Gastroesophageal sphincter (tissue), 4 donors: Measurements from ENCODE around the gene LMAN1L. TPM values are rescaled to one million over a fixed set of nuclear protein-coding genes. Genes with fewer than 3 reads are reported as not detected.
A peak's percentile ranks its signal among the peaks of the same experiment; 100 is the strongest.

Source experiments
- ATAC-seq: fragments of 150-250 bp; one replicate; pipeline ENCODE4 v1.9.1; 2016; ENCODE audit warnings: mild to moderate bottlenecking, moderate library complexity
- H3K27ac ChIP-seq, 4 donors: fragments of 200-600 bp; sonication (generic) in 3 of 4; 1 replicate in 3 of 4; 2 replicates in 1 of 4; pipeline ENCODE4 v1.5.1; 2016 to 2019
- H3K27me3 ChIP-seq: fragments of 200-600 bp; sonication (generic); one replicate; pipeline ENCODE4 v1.5.1; 2019
- H3K36me3 ChIP-seq, 2 donors: fragments of 200-600 bp; sonication (generic); one replicate each; pipeline ENCODE4 v1.5.1; 2019; ENCODE audit warnings: control low read depth in 1 of 2
- H3K4me1 ChIP-seq, 3 donors: fragments of 200-600 bp; sonication (generic); 1 replicate in 2 of 3; 2 replicates in 1 of 3; pipeline ENCODE4 v1.5.1; 2016 to 2019; ENCODE audit warnings: control low read depth in 2 of 3
- H3K4me3 ChIP-seq, 2 donors: fragments of 200-600 bp; sonication (generic); one replicate each; pipeline ENCODE4 v1.5.1; 2019; ENCODE audit warnings: mild to moderate bottlenecking in 1 of 2, moderate library complexity in 1 of 2
- H3K9me3 ChIP-seq, 3 donors: fragments of 200-600 bp; sonication (generic); one replicate each; pipeline ENCODE4 v1.5.1; 2017 to 2019; ENCODE audit warnings: control low read depth in 2 of 3
- EP300 ChIP-seq: sonication (generic); formaldehyde crosslinking; IDR thresholded peaks from one replicate; pipeline ENCODE4 v1.6.1; 2017; ENCODE audit warnings: antibody characterized with exemption, mild to moderate bottlenecking
- POLR2A ChIP-seq, 2 donors: fragments of 450-650 bp; IDR thresholded peaks; one replicate each; pipeline ENCODE4 v1.6.1; 2017; ENCODE audit warnings: antibody characterized with exemption in 2 of 2, mild to moderate bottlenecking in 2 of 2, moderate library complexity in 1 of 2
- POLR2AphosphoS5 ChIP-seq: sonication (generic); formaldehyde crosslinking; IDR thresholded peaks from one replicate; pipeline ENCODE4 v1.6.1; 2017; ENCODE audit warnings: antibody characterized with exemption
- WGBS, 2 donors: methylation state at CpG; one replicate each; pipeline ENCODE4 v1.1.5; 2018; ENCODE audit warnings: low coverage in 1 of 2; 5-methylcytosine and 5-hydroxymethylcytosine counted together
- total RNA-seq, 4 donors: library from RNA; depleted of rRNA; stranded (reverse); fragments of >200 nt; gene quantifications; one replicate each; pipeline ENCODE4 v1.1.0, GENCODE V29; 2016
- TF ChIP-seq, protein P1 (sequence below), 4 experiments: fragments of 200-600 bp in 2 of 4; fragments of 450-650 bp in 2 of 4; sonication (generic) in 1 of 4; IDR thresholded peaks; one replicate each; pipeline ENCODE4 v1.5.1; 2017 to 2019; ENCODE audit warnings: antibody characterized with exemption in 4 of 4, mild to moderate bottlenecking in 2 of 4, moderate library complexity in 2 of 4

Gene LMAN1L
- total RNA-seq, 4 donors from 2014 or later: 0.27 TPM; not detected in 3

DNA sequence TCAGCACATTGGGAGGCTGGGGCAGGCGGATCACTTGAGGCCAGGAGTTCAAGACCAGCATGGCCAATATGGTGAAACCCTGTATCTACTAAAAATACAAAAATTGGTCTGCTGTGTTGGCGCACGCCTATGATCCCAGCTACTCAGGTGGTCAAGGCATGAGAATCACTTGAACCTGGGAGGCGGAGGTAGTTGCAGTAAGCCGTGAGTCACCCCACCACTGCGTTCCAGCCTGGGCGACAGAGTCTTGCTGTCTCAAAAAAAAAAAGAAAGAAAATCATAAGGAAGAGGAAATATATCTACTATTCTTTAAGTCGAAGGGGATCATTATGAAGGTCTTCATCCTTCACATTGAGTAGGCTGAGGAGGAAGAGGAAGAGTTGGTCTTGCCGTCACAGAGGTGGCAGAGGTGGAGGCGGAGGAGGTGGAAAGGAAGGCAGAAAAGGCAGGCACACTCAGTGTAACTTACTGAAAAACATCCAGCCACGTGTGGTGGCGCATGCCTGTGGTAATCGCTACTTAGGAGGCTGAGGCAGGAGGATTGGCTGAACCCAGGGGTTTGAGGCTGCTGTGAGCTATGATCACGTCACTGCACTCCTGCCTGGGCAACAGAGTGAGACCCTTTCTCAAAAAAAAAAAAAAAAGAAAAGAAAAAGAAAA lies 16.5 kb upstream of the LMAN1L start:
- Histone ChIP-seq H3K4me3 (no peak overlapping the region), H3K27me3 (no peaks in the 10 kb centered on the region), H3K36me3 (peaks cover 0 to 38% of the 10 kb centered on the region in 2 donors), H3K27ac (no peak overlapping the region), H3K4me1 (peaks cover 0 to 53% (median 12%) of the 10 kb centered on the region in 3 donors), H3K9me3 (no peaks in the 10 kb centered on the region)
- TF ChIP-seq, protein P1, sequence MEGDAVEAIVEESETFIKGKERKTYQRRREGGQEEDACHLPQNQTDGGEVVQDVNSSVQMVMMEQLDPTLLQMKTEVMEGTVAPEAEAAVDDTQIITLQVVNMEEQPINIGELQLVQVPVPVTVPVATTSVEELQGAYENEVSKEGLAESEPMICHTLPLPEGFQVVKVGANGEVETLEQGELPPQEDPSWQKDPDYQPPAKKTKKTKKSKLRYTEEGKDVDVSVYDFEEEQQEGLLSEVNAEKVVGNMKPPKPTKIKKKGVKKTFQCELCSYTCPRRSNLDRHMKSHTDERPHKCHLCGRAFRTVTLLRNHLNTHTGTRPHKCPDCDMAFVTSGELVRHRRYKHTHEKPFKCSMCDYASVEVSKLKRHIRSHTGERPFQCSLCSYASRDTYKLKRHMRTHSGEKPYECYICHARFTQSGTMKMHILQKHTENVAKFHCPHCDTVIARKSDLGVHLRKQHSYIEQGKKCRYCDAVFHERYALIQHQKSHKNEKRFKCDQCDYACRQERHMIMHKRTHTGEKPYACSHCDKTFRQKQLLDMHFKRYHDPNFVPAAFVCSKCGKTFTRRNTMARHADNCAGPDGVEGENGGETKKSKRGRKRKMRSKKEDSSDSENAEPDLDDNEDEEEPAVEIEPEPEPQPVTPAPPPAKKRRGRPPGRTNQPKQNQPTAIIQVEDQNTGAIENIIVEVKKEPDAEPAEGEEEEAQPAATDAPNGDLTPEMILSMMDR (IDR thresholded peaks at IDR 0.05): no peak
- TF ChIP-seq POLR2AphosphoS5 (no peak), POLR2A (IDR thresholded peaks at IDR 0.05) (no peak), EP300 (no peak)
- ATAC-seq: no peak
- 82 to 95% methylated on average over 6 to 9 of the region's 14 CpGs for WGBS, 2 donors

DNA sequence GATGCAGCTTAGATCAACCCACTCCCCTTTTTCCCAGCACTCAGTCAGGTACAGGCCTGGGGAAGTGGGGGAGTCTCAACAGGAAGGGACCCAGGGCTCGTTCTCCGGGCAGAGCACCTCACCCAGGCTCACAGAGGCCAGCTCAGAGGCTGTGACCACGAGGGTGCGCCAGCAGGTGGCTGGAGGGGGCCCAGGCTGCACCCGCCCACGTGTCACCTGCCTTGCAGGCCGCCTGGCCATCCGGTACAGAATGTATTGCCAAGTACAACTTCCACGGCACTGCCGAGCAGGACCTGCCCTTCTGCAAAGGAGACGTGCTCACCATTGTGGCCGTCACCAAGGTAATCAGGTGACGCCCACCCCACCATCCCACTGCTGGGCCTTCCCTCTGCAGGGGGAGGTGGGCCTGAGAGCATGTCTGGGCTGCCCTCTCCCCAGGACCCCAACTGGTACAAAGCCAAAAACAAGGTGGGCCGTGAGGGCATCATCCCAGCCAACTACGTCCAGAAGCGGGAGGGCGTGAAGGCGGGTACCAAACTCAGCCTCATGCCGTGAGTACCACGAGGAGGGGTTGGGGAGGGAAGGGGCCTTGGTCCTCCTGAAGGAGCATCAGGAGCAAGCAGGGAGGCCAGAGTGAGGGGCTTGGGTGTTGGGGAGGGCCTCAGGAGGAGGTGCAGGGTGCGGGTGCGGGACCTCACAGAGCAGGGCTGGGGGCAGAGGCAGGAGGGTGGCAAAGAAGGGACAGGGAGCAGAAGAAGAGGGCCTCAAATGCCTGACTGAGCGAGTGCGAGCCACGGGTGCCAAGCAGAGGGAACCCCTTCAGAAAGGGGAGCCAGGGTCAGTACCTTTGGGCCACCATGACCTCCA lies 14.0 kb upstream of the LMAN1L start:
- WGBS, 2 donors: 81% methylated on average over 7 of the region's 25 CpGs; no CpG with 5 or more reads in 1 of the 2 donors
- peaks cover 0 to 63% of the 10 kb centered on the region in 2 donors for H3K36me3 ChIP-seq
- no peaks in the 10 kb centered on the region for H3K9me3 ChIP-seq
- no peak for ATAC-seq
- no peaks in the 10 kb centered on the region for H3K27me3 ChIP-seq
- TF ChIP-seq EP300 (no peak), POLR2AphosphoS5 (no peak), POLR2A (IDR thresholded peaks at IDR 0.05) (no peak)
- TF ChIP-seq, protein P1 (IDR thresholded peaks at IDR 0.05): no peak
- H3K4me1 ChIP-seq: peaks cover 0 to 28% (median 8%) of the 10 kb centered on the region in 3 donors
- H3K4me3 ChIP-seq: no peak overlapping the region
- no peak overlapping the region for H3K27ac ChIP-seq

DNA sequence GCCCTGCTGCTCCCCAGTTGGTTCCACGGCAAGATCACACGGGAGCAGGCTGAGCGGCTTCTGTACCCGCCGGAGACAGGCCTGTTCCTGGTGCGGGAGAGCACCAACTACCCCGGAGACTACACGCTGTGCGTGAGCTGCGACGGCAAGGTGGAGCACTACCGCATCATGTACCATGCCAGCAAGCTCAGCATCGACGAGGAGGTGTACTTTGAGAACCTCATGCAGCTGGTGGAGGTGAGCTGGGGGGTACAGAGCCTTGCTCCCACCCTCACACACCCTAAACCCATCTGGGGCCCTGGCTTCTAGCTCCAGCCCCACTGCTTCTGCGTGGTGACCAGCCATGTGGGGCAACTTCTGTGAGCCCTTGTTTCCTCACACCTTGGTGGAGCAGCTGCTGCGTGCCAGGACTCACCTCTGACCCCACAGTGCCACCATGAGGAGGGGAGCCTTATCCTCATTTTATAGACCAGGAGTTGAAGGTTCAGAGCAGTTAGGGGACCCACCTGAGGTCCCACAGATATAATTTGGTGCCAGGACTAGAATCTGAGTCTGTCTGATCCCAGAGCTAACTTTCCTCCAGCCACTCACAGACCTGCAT lies 13.3 kb upstream of the LMAN1L start:
- TF ChIP-seq, protein P1 (IDR thresholded peaks at IDR 0.05): no peak
- TF ChIP-seq POLR2AphosphoS5 (no peak), POLR2A (IDR thresholded peaks at IDR 0.05) (no peak), EP300 (no peak)

DNA sequence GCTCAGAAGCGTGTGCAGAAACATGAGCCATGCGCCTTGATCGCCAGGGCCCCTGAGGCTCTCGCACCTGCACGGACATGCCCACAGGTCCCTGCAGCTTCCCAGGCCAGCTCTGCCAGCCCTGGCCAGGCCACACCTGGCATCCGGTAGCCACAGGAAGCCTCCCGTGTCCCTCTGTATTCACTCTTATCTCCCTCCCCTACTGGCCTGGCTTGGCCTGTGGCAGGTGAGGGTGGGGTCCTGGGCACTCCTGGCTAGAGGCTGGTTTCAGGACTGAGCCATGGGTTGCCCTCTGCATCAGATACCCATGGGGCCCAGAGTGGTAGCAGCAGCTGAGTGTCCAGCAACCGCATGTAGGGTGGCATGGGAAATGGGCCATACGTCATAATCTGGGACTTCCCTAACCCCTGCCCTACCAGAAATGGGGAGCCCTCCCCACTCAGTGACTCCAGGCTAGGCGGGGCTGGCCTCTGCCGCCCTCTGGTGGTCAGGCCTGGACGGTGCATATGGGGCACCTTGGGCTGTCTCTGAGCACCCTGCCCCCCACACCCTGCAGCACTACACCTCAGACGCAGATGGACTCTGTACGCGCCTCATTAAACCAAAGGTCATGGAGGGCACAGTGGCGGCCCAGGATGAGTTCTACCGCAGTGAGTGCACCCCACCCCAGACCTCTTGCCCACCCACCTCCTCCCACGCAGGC lies 12.6 kb upstream of the LMAN1L start:
- H3K9me3 ChIP-seq: no peaks in the 10 kb centered on the region
- H3K27ac ChIP-seq: peak overlapping the region in 2 of 4 donors; percentile 27 to 37
- peaks cover 0 to 65% of the 10 kb centered on the region in 2 donors for H3K36me3 ChIP-seq
- H3K4me3 ChIP-seq: no peak overlapping the region
- H3K27me3 ChIP-seq: no peaks in the 10 kb centered on the region
- ATAC-seq: peak; percentile 86
- WGBS, 2 donors: 40 to 67% methylated on average over 1 to 3 of the region's 18 CpGs
- no peak for TF ChIP-seq EP300
- TF ChIP-seq, protein P1 (IDR thresholded peaks at IDR 0.05): peak in 3 of 4 experiments; percentile 92 to 97 (median 95)
- TF ChIP-seq POLR2AphosphoS5: no peak
- no peak for TF ChIP-seq POLR2A (IDR thresholded peaks at IDR 0.05)
- H3K4me1 ChIP-seq: peaks cover 0 to 18% (median 7%) of the 10 kb centered on the region in 3 donors

More for the DNA sequence above, 13.3 kb upstream of the LMAN1L start:
- no peak for ATAC-seq
- H3K4me1 ChIP-seq: peaks cover 0 to 25% (median 7%) of the 10 kb centered on the region in 3 donors
- no peak overlapping the region for H3K4me3 ChIP-seq
- peaks cover 0 to 69% of the 10 kb centered on the region in 2 donors for H3K36me3 ChIP-seq
- peak overlapping the region in 1 of 4 donors; percentile 27 for H3K27ac ChIP-seq
- WGBS, 2 donors: 100% methylated on average over 1 of the region's 16 CpGs; no CpG with 5 or more reads in 1 of the 2 donors
- H3K9me3 ChIP-seq: no peaks in the 10 kb centered on the region
- no peaks in the 10 kb centered on the region for H3K27me3 ChIP-seq
